ENCODE data around the gene MRPS26. TPM values are rescaled to one million over a fixed set of nuclear protein-coding genes. Genes with fewer than 3 reads are reported as not detected.

MRPS26 gene
- total and polyA plus RNA-seq, 2 of the 13 experiments (the other 11 are each of a cell fraction or from before 2014, with no cell fraction given) = 89.8 to 187 TPM

- no peak for FAIRE-seq
- DNase-seq (ENCODE audit: low spot score) = no peak
- TF ChIP-seq ZNF839 (CRISPR knock-in tag; IDR thresholded peaks at IDR 0.05; ENCODE audit: borderline replicate concordance) (no peak), NAIF1 (CRISPR knock-in tag; IDR thresholded peaks at IDR 0.05; ENCODE audit: borderline replicate concordance) (no peak), RXRB (CRISPR knock-in tag; IDR thresholded peaks at IDR 0.05; ENCODE audit: borderline replicate concordance) (no peak), TEAD3 (CRISPR knock-in tag; optimal IDR thresholded peaks at IDR 0.05; ENCODE audit: borderline replicate concordance) (no peak), JARID2 (CRISPR knock-in tag; IDR thresholded peaks at IDR 0.05; ENCODE audit: insufficient replicate concordance) (no peak), FOSL2 (CRISPR knock-in tag; IDR thresholded peaks at IDR 0.05) (no peak), SNAPC5 (CRISPR knock-in tag; IDR thresholded peaks at IDR 0.05; ENCODE audit: borderline replicate concordance) (no peak), ZBTB49 (CRISPR knock-in tag; IDR thresholded peaks at IDR 0.05; ENCODE audit: borderline replicate concordance) (no peak), ZNF232 (CRISPR knock-in tag; IDR thresholded peaks at IDR 0.05; ENCODE audit: borderline replicate concordance) (no peak)
- ATAC-seq = no peak; the same call in 2 of the 3 replicates
- no peak overlapping the region for H3K4me3 ChIP-seq (replicated peaks in 1 of 3; ENCODE audit: insufficient read depth in 1 of 3, low read depth in 2 of 3, low read length in 3 of 3)
- CTCF ChIA-PET (ENCODE audit: low intra/inter-chr PET ratio, low total read pairs) = no interaction called here
- H3K9ac ChIP-seq (ENCODE audit: insufficient read depth, low read depth, low read length) = no peak overlapping the region
- 96% methylated on average over 5 of the region's 5 CpGs for WGBS (ENCODE audit: low lambda C conversion rate)
- BruUV-seq (replicated peaks) = no TSS peak
- intact Hi-C loops (cut with micrococcal nuclease; ENCODE audit: unreplicated experiment) = no loop called here
- no peaks in the 10 kb centered on the region for H3K79me2 ChIP-seq (ENCODE audit: insufficient read depth, low read length)
- no peak overlapping the region for H3K4me2 ChIP-seq (ENCODE audit: low read depth, low read length)
- no peak overlapping the region for H3K27ac ChIP-seq (ENCODE audit: extremely low read length, insufficient read depth, low read length)
- H3K4me1 ChIP-seq (ENCODE audit: insufficient read depth, low read length) = no peaks in the 10 kb centered on the region
- no peaks in the 10 kb centered on the region for H3K9me3 ChIP-seq (ENCODE audit: low read length)
- H3K27me3 ChIP-seq (ENCODE audit: control insufficient read depth in 1 of 2, insufficient read depth in 2 of 2, low read length in 2 of 2) = no peaks in the 10 kb centered on the region
- peaks cover 12 to 32% of the 10 kb centered on the region in 2 experiments; a peak in 4 of 5 replicates for H3K36me3 ChIP-seq (replicated peaks in 1 of 2; ENCODE audit: control insufficient read depth in 1 of 2, insufficient read depth in 2 of 2, low read length in 2 of 2)
- H4K20me1 ChIP-seq (ENCODE audit: insufficient read depth, low read length) = no peaks in the 10 kb centered on the region
- no peak overlapping the region for H2AFZ ChIP-seq (ENCODE audit: low read length)
- in situ Hi-C loops (cut with HindIII; ENCODE audit: extremely low pct_ligation_motif_present, low pct_unique_long_range_greater_than_20kb) = no loop called here
- POLR2A ChIA-PET = no interaction called here
Measured at GRCh38 chr20:3013771-3014170, 32.1 kb upstream of the MRPS26 start.
